Upper lobe of left lung (tissue), 6 donors: ENCODE data around the gene PRR3. TPM values are rescaled to one million over a fixed set of nuclear protein-coding genes. Genes with fewer than 3 reads are reported as not detected.

ENCODE experiments used
- ATAC-seq, 2 donors: fragments of 200-7000 bp; cut with Tn5 transposase; one replicate each; pipeline ENCODE4 v1.9.1; 2022; ENCODE audit warnings: mild to moderate bottlenecking in 2 of 2, moderate library complexity in 2 of 2; ENCODE audit not compliant: low FRiP score in 2 of 2
- DNase-seq, 2 donors: peaks; one replicate each; pipeline ENCODE4 v3.0.0-alpha.2; 2019 to 2020
- H3K27ac ChIP-seq, 4 donors: fragments of 200-600 bp; sonication (generic); one replicate each; pipeline ENCODE4 v1.5.1; 2016 to 2019
- H3K27me3 ChIP-seq, 4 donors: fragments of 200-600 bp; sonication (generic); one replicate each; pipeline ENCODE4 v1.5.1; 2017 to 2019
- H3K36me3 ChIP-seq, 4 donors: fragments of 200-600 bp; sonication (generic); one replicate each; pipeline ENCODE4 v1.5.1; 2016 to 2019
- H3K4me1 ChIP-seq, 4 donors: fragments of 200-600 bp; sonication (generic); one replicate each; pipeline ENCODE4 v1.5.1; 2018 to 2019
- H3K4me3 ChIP-seq, 4 donors: fragments of 200-600 bp; sonication (generic); one replicate each; pipeline ENCODE4 v1.5.1; 2017 to 2019; ENCODE audit warnings: mild to moderate bottlenecking in 2 of 4, moderate library complexity in 1 of 4
- H3K9me3 ChIP-seq, 4 donors: fragments of 200-600 bp; sonication (generic); one replicate each; pipeline ENCODE4 v1.5.1; 2018 to 2019
- CTCF ChIP-seq, 6 experiments: fragments of 450-650 bp in 4 of 6; fragments of 200-600 bp in 2 of 6; sonication (generic) in 2 of 6; IDR thresholded peaks; one replicate each; pipeline ENCODE4 v1.5.1; 2016 to 2019; ENCODE audit warnings: antibody characterized with exemption in 6 of 6
- EP300 ChIP-seq, 4 donors: sonication (generic); formaldehyde crosslinking; IDR thresholded peaks; one replicate each; pipeline ENCODE4 v1.5.1; 2017; ENCODE audit warnings: antibody characterized with exemption in 4 of 4, control low read depth in 2 of 4
- POLR2A ChIP-seq, 4 donors: fragments of 450-650 bp; IDR thresholded peaks; one replicate each; pipeline ENCODE4 v1.5.1; 2016 to 2017; ENCODE audit warnings: antibody characterized with exemption in 4 of 4, mild to moderate bottlenecking in 2 of 4
- POLR2AphosphoS5 ChIP-seq, 2 donors: sonication (generic); formaldehyde crosslinking; IDR thresholded peaks; one replicate each; pipeline ENCODE4 v1.5.1; 2017; ENCODE audit warnings: antibody characterized with exemption in 2 of 2
- WGBS, 2 donors: methylation state at CpG; one replicate each; pipeline ENCODE4 v1.1.5; 2017 to 2018; 5-methylcytosine and 5-hydroxymethylcytosine counted together
- total RNA-seq, 6 donors: library from RNA; depleted of rRNA in 4 of 6; stranded (reverse); fragments of >200 nt in 4 of 6; gene quantifications; one replicate each; pipeline versions ENCODE4 v1.1.0 to v1.2.1, GENCODE V29; 2016 to 2021
- donor health status: DM: no; HTN: no; CAD: no; lungs with moderate emphysema.
- donor health status: DM: no; HTN: yes; CAD: no; lungs with severe emphysema.

The PRR3 gene
- total RNA-seq, 6 donors from 2014 or later = 6.0 to 13.6 (median 7.0) TPM

GRCh38 chr6:30510419-30511168, 46.5 kb upstream of the PRR3 start:
- TF ChIP-seq CTCF (IDR thresholded peaks at IDR 0.05) = no peak
- TF ChIP-seq POLR2AphosphoS5 (IDR thresholded peaks at IDR 0.05) = no peak
- ATAC-seq = no peak
- no peak for DNase-seq

GRCh38 chr6:30511169-30511546, 45.9 kb upstream of the PRR3 start:
- ATAC-seq (no peak), DNase-seq (no peak)
- H3K9me3 ChIP-seq = no peaks in the 10 kb centered on the region
- H3K4me1 ChIP-seq = peaks cover 21 to 31% (median 29%) of the 10 kb centered on the region in 4 donors
- 63 to 71% methylated on average over 5 of the region's 5 CpGs for whole genome bisulfite sequencing, 2 donors
- H3K27ac ChIP-seq = peak overlapping the region in 2 of 4 donors; percentile 42 to 81
- no peak overlapping the region for H3K4me3 ChIP-seq
- H3K36me3 ChIP-seq = no peaks in the 10 kb centered on the region
- TF ChIP-seq POLR2AphosphoS5 (IDR thresholded peaks at IDR 0.05) = no peak
- no peak for TF ChIP-seq EP300 (IDR thresholded peaks at IDR 0.05)
- no peak for TF ChIP-seq CTCF (IDR thresholded peaks at IDR 0.05)
- TF ChIP-seq POLR2A (IDR thresholded peaks at IDR 0.05) = no peak
- H3K27me3 ChIP-seq = no peaks in the 10 kb centered on the region

More at GRCh38 chr6:30510419-30511168, 46.5 kb upstream of the PRR3 start:
- H3K9me3 ChIP-seq = no peaks in the 10 kb centered on the region
- no peaks in the 10 kb centered on the region for H3K27me3 ChIP-seq
- H3K4me3 ChIP-seq = no peak overlapping the region
- no peaks in the 10 kb centered on the region for H3K36me3 ChIP-seq
- WGBS, 2 donors = 85 to 92% methylated on average over 10 of the region's 10 CpGs
- peaks cover 18 to 31% (median 28%) of the 10 kb centered on the region in 4 donors for H3K4me1 ChIP-seq
- H3K27ac ChIP-seq = peak overlapping the region in 2 of 4 donors; percentile 78 to 81

- Histone ChIP-seq H3K27ac (no peak overlapping the region), H3K4me1 (peaks cover 27 to 40% (median 40%) of the 10 kb centered on the region in 4 donors), H3K4me3 (no peak overlapping the region), H3K27me3 (no peaks in the 10 kb centered on the region), H3K36me3 (no peaks in the 10 kb centered on the region), H3K9me3 (no peaks in the 10 kb centered on the region)
- TF ChIP-seq POLR2AphosphoS5 (IDR thresholded peaks at IDR 0.05) (no peak), CTCF (IDR thresholded peaks at IDR 0.05) (no peak), POLR2A (IDR thresholded peaks at IDR 0.05) (no peak), EP300 (IDR thresholded peaks at IDR 0.05) (no peak)
- WGBS, 2 donors = 95 to 96% methylated on average over 2 of the region's 2 CpGs
- DNase-seq (no peak), ATAC-seq (no peak)
Measured at GRCh38 chr6:30513451-30513850, 43.6 kb upstream of the PRR3 start.

- Histone ChIP-seq H3K27me3 (no peaks in the 10 kb centered on the region), H3K4me3 (peak overlapping the region in 1 of 4 donors; percentile 48), H3K9me3 (no peaks in the 10 kb centered on the region), H3K4me1 (peaks cover 19 to 32% (median 27%) of the 10 kb centered on the region in 4 donors), H3K27ac (peak overlapping the region; percentile 94 to 98 (median 96)), H3K36me3 (no peaks in the 10 kb centered on the region)
- DNase-seq = no peak
- WGBS, 2 donors = 58 to 60% methylated on average over 4 of the region's 4 CpGs
- no peak for ATAC-seq
- TF ChIP-seq CTCF (IDR thresholded peaks at IDR 0.05) (no peak), POLR2A (IDR thresholded peaks at IDR 0.05) (no peak), POLR2AphosphoS5 (IDR thresholded peaks at IDR 0.05) (no peak), EP300 (IDR thresholded peaks at IDR 0.05) (no peak)
Measured at GRCh38 chr6:30515106-30515505, 42.0 kb upstream of the PRR3 start.
